IPS-18a (cell line): ENCODE measurements around the gene ABCC2.

Experiments used
- H3K27ac ChIP-seq: one replicate; pipeline ENCODE4 v1.5.1; 2013; ENCODE audit warnings: low read length
- H3K27me3 ChIP-seq: one replicate; pipeline ENCODE4 v1.6.1; 2013; ENCODE audit warnings: mild to moderate bottlenecking, low read length; ENCODE audit not compliant: control insufficient read depth, insufficient read depth
- H3K36me3 ChIP-seq: one replicate; pipeline ENCODE4 v1.6.1; 2013; ENCODE audit warnings: low read depth, low read length; ENCODE audit not compliant: control insufficient read depth
- H3K4me1 ChIP-seq: one replicate; pipeline ENCODE4 v1.6.1; 2013; ENCODE audit warnings: low read depth, low read length; ENCODE audit not compliant: control insufficient read depth
- H3K4me3 ChIP-seq: one replicate; pipeline ENCODE4 v1.5.1; 2013; ENCODE audit warnings: low read length
- H3K9ac ChIP-seq: one replicate; pipeline ENCODE4 v1.6.1; 2013; ENCODE audit warnings: mild to moderate bottlenecking, low read length, moderate library complexity
- H3K9me3 ChIP-seq: one replicate; pipeline ENCODE4 v1.6.1; 2013; ENCODE audit warnings: low read depth, low read length; ENCODE audit not compliant: control insufficient read depth

Gene ABCC2

DNA sequence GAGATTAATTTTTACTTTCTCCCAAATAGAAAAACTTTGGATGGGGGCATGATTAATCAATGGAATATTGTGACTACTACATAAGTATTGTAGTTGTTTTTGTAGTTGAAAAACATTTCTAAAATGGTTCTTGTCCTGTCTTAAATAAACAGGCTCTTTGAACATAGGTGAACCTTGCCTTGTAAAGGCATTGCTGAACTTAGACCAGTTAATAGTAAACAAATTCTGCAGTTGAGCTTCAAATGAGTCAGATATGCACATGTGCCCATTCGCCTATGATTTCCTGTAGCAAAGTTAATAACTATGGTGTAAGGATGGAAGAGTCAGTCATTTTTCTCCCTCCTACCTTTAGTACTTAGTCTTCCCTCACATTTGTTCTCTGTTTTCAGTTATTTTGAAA lies 27.8 kb upstream of the ABCC2 start:
- no peak overlapping the region for H3K27ac ChIP-seq
- H3K27me3 ChIP-seq, result no peaks in the 10 kb centered on the region
- H3K9me3 ChIP-seq, result no peaks in the 10 kb centered on the region
- H3K36me3 ChIP-seq, result peaks cover 45% of the 10 kb centered on the region
- no peak overlapping the region for H3K4me3 ChIP-seq
- H3K9ac ChIP-seq, result no peak overlapping the region
- H3K4me1 ChIP-seq, result no peaks in the 10 kb centered on the region

- Histone ChIP-seq H3K27ac (no peak overlapping the region), H3K9me3 (no peaks in the 10 kb centered on the region), H3K4me1 (no peaks in the 10 kb centered on the region), H3K9ac (no peak overlapping the region), H3K36me3 (peaks cover 34% of the 10 kb centered on the region), H3K4me3 (no peak overlapping the region), H3K27me3 (no peaks in the 10 kb centered on the region)
These were observed 26.3 kb upstream of the ABCC2 start for GRCh38 chr10:99756159-99756558.

DNA sequence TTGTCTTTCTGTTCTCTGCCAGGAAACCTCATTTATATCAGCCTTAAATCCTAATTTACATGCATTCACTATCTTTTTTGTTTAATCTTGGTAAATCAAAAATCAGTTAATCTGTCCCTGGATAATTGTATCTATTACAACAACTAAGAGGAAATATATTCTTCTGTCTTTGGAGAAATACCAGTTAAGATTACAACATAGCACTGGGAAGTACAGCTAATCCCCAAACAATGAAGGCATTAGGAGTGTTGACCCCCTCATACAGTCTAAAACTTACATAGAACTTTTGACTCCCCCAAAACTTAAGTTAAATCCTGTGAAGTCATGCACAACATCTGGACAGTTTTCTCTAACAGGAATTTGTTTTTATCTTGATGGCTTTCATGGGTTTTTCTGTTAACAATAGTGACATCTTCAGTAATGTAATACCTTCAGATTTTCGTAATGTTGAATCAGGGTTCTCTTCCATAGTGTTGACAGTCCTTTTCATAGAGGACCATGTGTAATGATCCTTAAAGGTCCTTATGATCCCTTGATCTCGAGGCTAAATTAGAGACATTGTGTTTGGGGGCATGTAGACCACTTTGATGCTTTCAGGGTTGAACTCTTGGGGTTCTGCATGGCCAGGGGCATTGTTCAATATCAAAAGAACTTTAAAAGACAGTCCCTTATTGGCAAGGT lies 24.1 kb upstream of the ABCC2 start:
- H3K27me3 ChIP-seq, result no peaks in the 10 kb centered on the region
- no peak overlapping the region for H3K27ac ChIP-seq

GRCh38 chr10:99760321-99760720 lies 22.1 kb upstream of the ABCC2 start:
- H3K36me3 ChIP-seq, result peaks cover 20% of the 10 kb centered on the region
- H3K4me3 ChIP-seq, result no peak overlapping the region
- H3K9ac ChIP-seq, result no peak overlapping the region
- H3K27me3 ChIP-seq, result no peaks in the 10 kb centered on the region
- no peak overlapping the region for H3K27ac ChIP-seq
- H3K9me3 ChIP-seq, result no peaks in the 10 kb centered on the region
- no peaks in the 10 kb centered on the region for H3K4me1 ChIP-seq

More for the DNA sequence above, 24.1 kb upstream of the ABCC2 start:
- Histone ChIP-seq H3K9ac (no peak overlapping the region), H3K4me1 (no peaks in the 10 kb centered on the region), H3K4me3 (no peak overlapping the region), H3K36me3 (peaks cover 29% of the 10 kb centered on the region), H3K9me3 (no peaks in the 10 kb centered on the region)

GRCh38 chr10:99761365-99761764 lies 21.1 kb upstream of the ABCC2 start:
- Histone ChIP-seq H3K27me3 (no peaks in the 10 kb centered on the region), H3K4me1 (no peaks in the 10 kb centered on the region), H3K9ac (no peak overlapping the region), H3K4me3 (no peak overlapping the region), H3K9me3 (no peaks in the 10 kb centered on the region), H3K27ac (no peak overlapping the region), H3K36me3 (peaks cover 11% of the 10 kb centered on the region)

DNA sequence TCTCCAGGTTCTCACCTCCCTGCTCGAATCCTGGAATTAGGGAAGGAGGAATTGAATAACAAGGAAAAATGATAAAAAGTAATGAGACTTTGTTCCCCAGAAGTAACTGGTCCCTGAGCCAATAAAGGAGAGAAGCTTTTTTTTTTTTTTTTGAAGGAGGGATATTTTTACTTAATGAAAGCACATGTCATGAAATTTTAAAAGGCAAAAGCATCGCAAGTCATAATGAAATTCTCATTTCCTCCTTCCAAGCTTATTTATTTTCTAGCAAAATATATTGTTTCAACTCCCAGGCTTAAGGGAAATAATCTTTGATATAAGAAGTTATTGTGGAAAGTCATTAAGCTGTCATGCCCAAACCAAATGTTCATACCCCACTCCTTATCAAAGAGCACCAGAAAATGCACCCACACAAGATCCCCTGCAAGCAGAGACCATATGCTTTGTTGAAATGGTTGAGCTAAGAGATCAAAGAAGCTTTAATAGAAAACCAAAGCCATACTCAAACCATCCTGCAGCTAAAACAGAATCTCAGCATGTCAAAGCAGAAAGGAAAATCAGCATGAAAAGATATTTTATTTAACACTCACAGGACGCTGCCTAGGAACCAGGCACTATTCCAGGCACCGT lies 16.7 kb upstream of the ABCC2 start:
- Histone ChIP-seq H3K9me3 (no peaks in the 10 kb centered on the region), H3K27me3 (no peaks in the 10 kb centered on the region), H3K9ac (no peak overlapping the region), H3K4me1 (no peaks in the 10 kb centered on the region), H3K36me3 (no peaks in the 10 kb centered on the region), H3K4me3 (no peak overlapping the region), H3K27ac (no peak overlapping the region)

DNA sequence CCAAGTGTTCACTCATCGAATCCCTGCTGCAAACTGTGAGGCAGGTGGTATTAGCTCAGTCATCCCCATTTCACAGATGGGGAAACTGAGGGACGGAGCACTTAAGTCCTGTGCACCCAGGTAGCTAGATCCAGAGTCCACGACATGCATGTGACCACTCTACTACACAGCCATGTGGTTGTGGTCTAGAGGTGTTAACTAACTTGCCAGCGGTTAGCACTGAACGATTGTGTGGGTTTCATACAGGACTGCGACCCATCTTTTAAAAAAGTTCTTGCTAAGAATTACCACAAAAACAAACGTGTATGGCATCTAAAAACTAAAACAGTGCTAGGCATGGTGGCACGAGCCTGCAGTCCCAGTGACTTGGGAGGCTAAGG lies 16.1 kb upstream of the ABCC2 start:
- no peak overlapping the region for H3K9ac ChIP-seq
- H3K4me1 ChIP-seq, result no peaks in the 10 kb centered on the region
- H3K9me3 ChIP-seq, result no peaks in the 10 kb centered on the region
- H3K36me3 ChIP-seq, result no peaks in the 10 kb centered on the region
- H3K27ac ChIP-seq, result no peak overlapping the region
- no peaks in the 10 kb centered on the region for H3K27me3 ChIP-seq
- H3K4me3 ChIP-seq, result no peak overlapping the region

DNA sequence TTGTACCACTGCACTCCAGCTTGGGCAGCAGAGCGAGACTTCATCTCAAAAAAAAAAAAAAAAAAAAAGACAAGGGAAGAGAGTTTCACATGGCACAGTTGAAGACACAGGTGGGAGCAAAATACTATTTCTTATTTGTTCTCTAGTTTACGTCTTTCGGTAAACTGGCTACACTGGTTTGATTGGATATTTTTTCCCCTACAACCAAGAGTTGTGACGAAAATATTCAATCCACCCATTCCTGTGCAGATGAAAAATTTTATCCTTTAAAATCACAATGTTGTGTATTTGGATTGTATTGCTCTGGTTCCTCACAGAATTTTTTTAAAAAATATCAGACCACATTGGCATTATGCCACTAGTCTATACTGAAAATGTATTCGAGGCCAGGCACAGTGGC lies 14.5 kb upstream of the ABCC2 start:
- Histone ChIP-seq H3K36me3 (no peaks in the 10 kb centered on the region), H3K9ac (no peak overlapping the region), H3K27ac (no peak overlapping the region), H3K27me3 (no peaks in the 10 kb centered on the region), H3K9me3 (no peaks in the 10 kb centered on the region), H3K4me1 (no peaks in the 10 kb centered on the region), H3K4me3 (no peak overlapping the region)

DNA sequence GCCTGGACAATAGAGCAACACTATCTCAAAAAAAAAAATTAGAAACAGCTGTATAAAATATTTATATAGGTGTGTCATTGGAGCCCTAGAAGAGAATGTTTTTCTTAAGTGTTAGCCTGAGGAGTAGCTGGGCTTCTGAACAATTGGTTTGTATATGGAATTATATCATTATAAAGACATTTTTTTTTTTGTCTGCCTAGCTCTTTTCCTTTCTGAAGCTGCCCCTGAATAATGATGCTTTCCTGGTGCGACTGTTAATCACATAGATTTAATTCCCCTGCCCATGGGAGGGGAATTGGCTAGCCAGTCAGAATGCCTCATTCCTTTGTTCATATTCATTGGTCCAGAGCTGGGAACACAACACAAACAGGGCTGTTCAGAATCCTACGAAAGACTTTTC lies 13.9 kb upstream of the ABCC2 start:
- Histone ChIP-seq H3K27ac (no peak overlapping the region), H3K4me3 (no peak overlapping the region), H3K4me1 (no peaks in the 10 kb centered on the region), H3K9ac (no peak overlapping the region), H3K9me3 (no peaks in the 10 kb centered on the region), H3K36me3 (no peaks in the 10 kb centered on the region), H3K27me3 (no peaks in the 10 kb centered on the region)

DNA sequence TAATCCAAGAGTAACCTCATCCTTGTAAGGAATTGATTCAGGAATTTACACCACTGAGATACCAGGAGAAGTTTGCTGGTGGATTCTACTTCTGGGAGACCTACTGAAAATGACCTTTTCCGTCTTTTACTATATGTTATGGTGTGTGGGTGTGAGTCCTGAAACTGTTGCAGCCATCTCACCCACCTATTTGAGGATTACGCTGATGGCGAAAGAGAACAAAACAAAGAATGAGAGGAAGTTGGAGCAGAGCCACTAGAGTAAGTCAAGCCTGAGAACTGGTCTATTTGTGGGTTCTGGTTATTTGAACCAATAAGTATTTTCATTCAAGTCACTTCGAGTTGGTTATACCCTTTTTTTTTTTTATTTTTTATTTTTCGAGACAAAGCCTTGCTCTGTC lies 12.7 kb upstream of the ABCC2 start:
- H3K4me3 ChIP-seq, result no peak overlapping the region
- no peaks in the 10 kb centered on the region for H3K4me1 ChIP-seq
- H3K36me3 ChIP-seq, result no peaks in the 10 kb centered on the region
- H3K27ac ChIP-seq, result no peak overlapping the region
- H3K27me3 ChIP-seq, result no peaks in the 10 kb centered on the region
- no peak overlapping the region for H3K9ac ChIP-seq
- no peaks in the 10 kb centered on the region for H3K9me3 ChIP-seq

DNA sequence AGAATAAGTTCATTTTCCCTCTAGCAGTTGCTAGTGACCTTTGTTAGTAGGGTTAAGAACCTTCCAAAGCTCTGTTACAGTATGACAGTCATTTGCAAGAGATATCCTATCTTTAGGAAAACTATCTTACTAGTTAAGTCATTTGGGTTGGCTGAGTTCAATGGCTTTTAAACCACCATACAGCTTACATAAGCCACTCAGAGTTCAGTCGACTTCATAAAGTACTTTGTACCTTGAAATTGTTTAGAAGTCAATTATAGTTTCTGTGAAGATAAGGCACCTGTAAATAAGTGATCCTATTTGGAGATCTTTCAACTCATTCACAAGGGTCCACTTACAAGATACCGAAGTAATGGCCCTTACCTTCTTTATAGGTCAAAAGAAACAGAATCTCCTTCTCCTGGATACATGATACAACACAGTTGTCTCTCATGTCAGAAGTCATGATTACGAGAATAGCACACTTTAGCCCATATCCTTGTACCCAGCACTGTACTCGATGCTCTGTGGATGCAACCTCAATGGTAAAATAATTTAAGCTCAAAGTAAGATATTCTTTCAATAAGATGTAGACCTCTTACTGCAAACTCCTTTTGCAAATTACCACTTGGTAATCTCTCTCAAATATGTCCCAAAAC lies 11.9 kb upstream of the ABCC2 start:
- Histone ChIP-seq H3K9me3 (no peaks in the 10 kb centered on the region), H3K4me1 (no peaks in the 10 kb centered on the region), H3K4me3 (no peak overlapping the region), H3K27ac (no peak overlapping the region), H3K36me3 (no peaks in the 10 kb centered on the region), H3K9ac (no peak overlapping the region), H3K27me3 (no peaks in the 10 kb centered on the region)

DNA sequence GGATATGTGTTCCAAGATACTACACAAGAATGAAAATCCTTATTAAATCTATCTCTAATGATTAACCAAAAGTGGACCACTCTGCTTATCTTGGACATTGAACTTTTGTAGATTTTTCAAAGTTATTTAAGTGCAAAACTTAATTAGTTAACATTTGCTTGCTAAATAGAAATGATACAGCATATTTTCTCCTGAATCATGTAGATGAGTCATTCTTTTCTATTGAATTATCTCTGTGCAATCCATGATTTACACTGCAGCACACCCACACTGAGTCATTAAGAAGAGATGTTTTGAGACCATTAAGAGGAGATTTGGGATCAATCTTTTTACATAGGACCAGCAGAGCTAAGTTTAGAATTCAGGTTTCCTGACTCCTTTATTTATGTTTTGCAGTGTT lies 6.6 kb upstream of the ABCC2 start:
- no peak overlapping the region for H3K4me3 ChIP-seq
- H3K27me3 ChIP-seq, result no peaks in the 10 kb centered on the region
- no peaks in the 10 kb centered on the region for H3K4me1 ChIP-seq
- no peak overlapping the region for H3K27ac ChIP-seq
- no peaks in the 10 kb centered on the region for H3K36me3 ChIP-seq
- no peak overlapping the region for H3K9ac ChIP-seq
- no peaks in the 10 kb centered on the region for H3K9me3 ChIP-seq
